ENCODE results near the gene SP4.

The SP4 gene

GRCh38 chr7:21427871-21428658, at the start of gene SP4:
TSS of gene SP4 (plus strand) at chr7:21428083. CDS start at chr7:21428252, 169 bp downstream.
- DNase-seq, result peak; percentile 95

DNA sequence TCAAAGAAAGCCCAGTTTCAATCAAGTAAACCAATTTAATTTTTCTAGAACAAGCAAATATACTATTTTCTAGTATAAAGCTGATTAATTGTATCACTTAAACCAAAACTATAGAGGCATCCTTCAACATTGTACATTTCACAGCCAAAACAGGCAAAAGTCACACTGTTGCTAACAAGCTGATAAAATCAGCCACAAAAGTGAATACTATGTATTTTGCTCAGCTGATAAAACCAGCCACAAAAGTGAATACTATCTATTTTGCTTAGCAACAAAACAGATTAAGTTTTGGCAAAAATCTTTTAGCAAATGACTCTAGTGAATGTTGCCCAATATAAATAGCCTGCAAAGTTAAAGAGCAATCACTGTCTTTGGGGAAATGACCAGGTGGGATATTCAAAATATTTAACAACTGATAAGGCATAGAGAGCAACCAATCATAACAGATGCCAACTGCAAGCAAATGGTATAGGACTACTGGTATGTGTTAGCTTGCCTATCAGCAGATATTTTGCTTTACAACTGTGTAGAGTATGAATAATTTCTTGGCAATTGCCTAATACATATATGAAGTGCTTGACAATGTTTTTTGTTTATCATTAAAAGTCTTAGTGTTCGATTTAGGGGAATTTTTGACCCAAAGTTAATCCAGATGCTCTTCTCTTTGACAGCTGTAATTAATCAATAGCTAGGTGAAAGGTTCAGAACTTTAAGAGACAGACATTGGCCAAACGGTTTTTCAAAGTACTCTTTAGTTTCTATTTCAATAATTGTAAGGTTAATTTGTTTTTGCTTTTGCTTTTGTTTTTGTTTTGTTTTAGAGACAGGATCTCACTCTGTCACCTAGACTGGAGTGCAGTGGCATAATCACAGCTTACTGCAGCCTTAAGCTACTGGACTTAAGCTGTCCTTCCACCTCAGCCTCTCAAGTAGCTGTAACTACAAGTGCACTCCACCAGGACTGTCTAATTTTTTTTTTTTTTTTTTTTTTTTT, 44.4 kb upstream of the SP4 start:
- DNase-seq, result no peak

DNA sequence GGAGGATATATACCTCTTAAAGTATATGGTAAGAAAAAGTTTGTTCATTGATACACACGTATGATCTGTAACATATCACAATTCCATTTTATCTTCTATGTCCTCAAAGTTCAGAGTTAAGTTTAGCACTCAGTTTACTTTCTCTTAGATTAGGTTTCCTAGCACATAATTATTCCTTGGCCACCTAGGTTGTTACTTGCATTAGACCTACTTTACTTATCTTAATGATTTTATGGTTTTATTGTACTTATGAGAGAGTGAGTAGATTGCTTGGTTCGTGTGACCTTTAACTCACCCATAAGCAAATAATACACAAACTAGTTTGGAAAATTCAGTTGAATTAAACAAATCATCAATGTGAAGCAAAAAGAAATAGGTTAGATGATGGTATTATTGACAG, 33.9 kb upstream of the SP4 start:
- no peak for DNase-seq

DNA sequence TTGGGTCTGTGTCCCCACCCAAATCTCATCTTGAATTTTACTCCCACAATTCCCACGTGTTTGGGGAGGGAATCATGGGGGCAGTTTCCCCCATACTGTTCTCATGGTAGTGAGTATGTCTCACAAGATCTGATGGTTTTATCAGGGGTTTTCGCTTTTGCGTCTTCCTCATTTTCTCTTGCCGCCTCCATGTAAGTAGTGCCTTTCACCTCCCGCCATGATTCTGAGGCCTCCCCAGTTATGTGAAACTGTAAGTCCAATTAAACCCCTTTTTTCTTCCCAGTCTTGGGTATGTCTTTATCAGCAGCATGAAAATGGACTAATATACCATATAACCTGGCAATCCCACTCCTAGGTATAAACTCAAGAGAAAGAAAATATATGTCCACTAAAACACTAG, 25.9 kb upstream of the SP4 start:
- no peak for DNase-seq

- no peak for DNase-seq
Observed at GRCh38 chr7:21407796-21408480, 19.9 kb upstream of the SP4 start.

GRCh38 chr7:21408481-21408820, 19.4 kb upstream of the SP4 start:
- no peak for DNase-seq

DNA sequence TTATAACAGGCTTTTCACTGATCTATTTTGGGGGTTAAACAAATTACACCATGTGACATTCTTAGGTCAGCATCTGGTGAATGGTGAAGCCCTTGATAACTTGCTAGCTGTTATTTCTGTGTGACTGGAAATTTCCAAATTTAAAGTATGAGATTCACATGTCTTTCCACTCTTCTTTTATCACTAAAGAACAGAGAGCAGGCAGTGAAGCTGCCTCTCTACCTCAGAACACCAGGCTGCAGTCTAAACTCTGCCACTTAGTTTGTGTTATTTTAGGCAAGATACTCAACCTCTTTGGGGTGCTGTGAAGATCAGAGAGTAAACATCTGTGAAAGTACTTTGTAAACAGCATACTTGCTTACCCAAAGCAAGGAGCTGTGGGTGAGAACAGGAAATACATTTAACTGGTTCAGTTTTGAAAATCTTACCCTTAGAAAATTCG, 15.5 kb upstream of the SP4 start:
- no peak for DNase-seq

GRCh38 chr7:21412957-21413356, 14.9 kb upstream of the SP4 start:
- no peak for DNase-seq

- no peak for DNase-seq
Observed at GRCh38 chr7:21413502-21413901, 14.4 kb upstream of the SP4 start.

DNA sequence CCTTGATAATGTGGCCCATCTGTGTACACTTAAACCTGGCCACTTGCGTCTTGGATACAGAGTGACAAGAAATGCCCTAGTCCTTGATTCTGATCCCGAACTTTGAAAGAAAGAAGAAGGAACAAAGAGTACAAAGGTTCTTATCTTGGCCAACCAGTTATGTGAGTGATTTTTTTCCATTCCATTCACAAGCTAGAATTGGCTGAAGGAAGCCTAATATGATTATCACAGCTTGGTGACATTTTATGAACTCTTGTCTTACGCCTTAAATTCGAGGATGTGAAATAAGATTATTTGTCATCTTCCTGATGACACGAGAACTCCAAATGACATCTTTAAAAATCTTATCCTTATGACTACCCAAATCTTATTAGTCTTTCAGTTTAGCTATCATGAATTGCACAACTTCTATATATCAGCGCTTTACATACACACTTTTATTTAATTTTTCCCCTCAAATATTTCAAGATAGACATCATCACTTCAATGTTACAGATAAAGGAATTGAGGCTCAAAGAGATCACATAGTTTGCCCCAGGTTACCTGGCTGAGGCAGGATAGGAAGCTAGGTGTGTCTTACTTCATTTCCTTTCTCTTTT, 13.0 kb upstream of the SP4 start:
- DNase-seq, result no peak

DNA sequence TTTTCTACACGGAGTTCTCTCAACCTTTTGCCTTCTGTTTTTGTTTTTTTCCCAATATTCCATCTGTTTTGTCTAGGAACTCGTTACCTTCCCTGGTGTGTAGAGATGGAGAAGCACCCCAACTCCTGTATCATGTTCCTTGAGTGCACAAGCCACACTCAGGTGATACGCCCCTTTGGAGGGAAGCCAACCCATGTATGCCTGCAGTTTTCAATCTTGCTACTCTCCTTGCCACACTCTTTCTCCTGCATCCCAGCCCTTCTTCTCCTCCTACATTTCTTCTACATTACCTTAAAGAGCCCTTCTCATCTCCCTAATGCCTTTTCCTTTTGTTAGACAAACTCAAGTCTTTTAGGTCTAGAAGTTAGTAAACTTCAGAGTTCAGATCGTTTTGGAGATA, 10.2 kb upstream of the SP4 start:
- no peak for DNase-seq

DNA sequence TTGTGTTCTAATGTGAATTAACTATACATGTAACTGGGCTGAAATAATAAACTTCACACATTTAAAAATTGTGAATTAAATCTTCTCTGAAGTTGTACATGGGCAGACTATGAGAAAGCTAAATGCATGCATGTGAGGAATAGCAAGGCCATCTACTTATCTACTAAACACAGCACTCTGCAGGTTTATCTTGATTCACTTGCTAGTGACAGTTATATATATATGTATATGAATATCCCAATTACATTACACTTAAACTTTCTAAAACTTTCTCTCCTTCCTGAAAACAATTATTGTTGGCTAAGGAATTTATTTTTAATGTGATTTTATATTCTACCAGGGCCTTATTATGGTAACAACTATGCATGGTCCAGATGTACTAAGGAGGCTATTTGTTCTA, 5.1 kb upstream of the SP4 start:
- no peak for DNase-seq

GRCh38 chr7:21425290-21425689, 2.6 kb upstream of the SP4 start:
- no peak for DNase-seq

DNA sequence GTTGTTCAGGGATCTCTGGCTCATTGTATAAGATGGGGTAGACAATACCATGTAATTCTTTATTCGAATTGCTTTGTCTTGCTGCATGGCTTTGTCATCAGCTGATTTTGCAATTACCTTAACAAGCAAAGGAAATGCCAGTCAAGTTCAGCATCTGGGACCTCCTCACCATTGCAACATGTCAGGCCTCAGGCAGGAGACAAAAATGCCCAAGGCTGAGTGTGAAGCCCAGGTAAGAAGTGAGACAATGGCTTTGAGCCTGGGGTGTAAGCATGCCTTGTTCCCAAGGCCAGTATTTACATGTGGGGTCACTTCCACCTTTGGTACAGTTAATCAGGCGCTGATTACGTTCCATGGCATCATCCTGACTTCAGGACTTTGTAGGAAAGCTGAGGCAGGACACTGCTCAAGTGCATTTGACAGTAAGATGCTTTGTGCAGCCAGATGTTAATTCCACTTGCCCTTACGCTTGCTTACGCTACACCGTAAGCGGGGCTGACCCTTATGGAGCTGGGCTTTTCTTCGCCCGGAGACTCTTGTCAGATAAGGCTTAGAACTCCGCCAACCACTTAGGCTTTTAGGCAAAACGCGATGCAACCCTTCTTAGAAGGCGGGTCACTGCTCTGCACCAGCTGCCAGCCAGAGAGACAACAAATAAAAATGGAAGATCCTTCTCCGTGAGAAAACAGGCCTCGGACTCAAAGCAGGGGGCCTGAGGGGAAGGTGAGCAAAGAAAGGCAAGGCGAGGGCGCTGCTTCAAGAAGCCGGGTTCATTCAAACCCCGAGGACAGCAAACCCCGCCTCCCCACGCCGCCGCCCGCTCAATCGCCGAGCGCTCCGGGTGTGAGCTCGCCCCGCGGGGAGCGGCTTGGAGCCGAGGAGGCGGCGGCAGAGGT, 1.3 kb upstream of the SP4 start:
- DNase-seq, result no peak

DNA sequence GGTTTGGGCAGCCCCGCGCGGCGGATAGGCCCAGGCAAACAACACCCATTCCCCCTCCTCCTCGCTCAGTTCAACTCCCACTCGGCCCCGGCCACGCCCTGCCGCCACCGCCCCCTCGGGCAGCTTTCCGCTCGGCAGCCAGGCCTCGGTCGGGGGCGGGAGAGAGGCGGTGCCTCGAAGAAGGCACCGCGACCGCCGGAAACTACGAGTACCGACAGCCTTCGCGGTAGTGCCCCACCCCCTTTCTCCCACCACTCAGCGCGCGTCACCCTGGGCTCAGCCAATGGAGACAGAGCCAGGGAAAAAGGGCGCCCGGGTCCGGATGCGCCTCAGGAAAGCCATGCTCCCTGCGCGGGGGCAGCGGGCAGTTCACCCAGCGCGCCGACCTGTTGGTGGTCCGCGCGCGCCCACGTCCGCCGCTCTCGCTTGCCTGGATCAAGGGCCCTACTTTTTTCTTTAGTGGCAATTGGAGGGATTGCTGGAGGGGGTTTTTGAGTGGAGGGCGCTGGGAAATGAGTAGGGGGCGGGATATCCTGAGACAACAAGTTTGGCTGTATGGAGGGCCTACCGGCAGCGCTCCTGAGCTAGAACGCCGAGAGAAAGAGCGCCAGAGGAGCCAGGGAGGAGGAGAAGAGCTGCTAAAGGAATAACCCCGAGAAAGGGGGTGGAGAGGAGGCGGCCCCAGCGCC, 557 bp upstream of the SP4 start:
- peak; percentile 99 for DNase-seq

GRCh38 chr7:21428659-21428941, 717 bp downstream of the SP4 start:
- no peak for DNase-seq

GRCh38 chr7:21429021-21429420, 1.1 kb downstream of the SP4 start:
- DNase-seq, result no peak

DNA sequence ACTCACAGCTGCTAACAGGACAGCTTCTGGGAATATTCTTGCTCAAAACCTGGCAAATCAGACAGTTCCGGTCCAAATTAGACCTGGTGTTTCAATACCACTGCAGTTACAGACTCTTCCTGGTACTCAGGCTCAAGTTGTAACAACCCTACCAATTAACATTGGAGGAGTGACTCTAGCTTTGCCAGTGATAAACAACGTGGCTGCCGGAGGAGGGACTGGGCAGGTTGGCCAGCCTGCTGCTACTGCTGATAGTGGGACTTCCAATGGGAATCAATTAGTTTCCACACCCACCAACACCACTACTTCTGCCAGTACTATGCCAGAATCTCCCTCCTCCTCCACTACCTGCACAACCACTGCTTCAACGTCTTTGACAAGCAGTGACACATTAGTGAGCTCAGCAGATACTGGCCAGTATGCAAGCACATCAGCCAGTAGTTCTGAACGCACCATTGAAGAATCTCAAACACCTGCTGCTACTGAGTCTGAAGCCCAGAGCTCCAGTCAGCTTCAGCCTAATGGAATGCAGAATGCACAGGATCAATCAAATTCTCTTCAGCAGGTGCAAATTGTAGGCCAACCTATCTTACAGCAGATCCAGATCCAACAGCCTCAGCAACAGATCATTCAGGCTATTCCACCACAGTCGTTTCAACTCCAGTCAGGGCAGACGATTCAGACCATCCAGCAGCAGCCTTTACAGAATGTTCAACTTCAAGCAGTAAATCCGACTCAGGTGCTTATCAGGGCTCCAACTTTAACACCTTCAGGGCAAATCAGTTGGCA, 2.1 kb downstream of the SP4 start:
- no peak for DNase-seq

GRCh38 chr7:21430575-21430954, 2.7 kb downstream of the SP4 start:
- no peak for DNase-seq

GRCh38 chr7:21443149-21443841, 15.4 kb downstream of the SP4 start:
- no peak for DNase-seq

All from stimulated activated CD4-positive, alpha-beta T cell treated with anti-CD3 and anti-CD28 coated beads, Interleukin-12 subunit alpha, Interleukin-12 subunit beta, amount 100 ng/mL, for 4 hours (primary cell).